Measurements from ENCODE around the gene ULBP2. TPM values are rescaled to one million over a fixed set of nuclear protein-coding genes. Genes with fewer than 3 reads are reported as not detected.

ULBP2 gene
- total RNA-seq, result 0.99 and 2.5 TPM in 2 replicates

GRCh38 chr6:149941583-149942460 is at the start of gene ULBP2:
Gene ULBP2, plus strand, starts transcription at chr6:149942014. Its CDS starts 59 bp downstream, at chr6:149942073.

GRCh38 chr6:149897855-149898744 is 43.7 kb upstream of the ULBP2 start, which contains the start of gene RAET1E:
Gene RAET1E, minus strand, starts transcription at chr6:149898113. Its CDS starts 7,212 bp downstream, at chr6:149890901.

GRCh38 chr6:149922642-149923326 is 19.0 kb upstream of the ULBP2 start, which contains the start of gene RAET1G:
Gene RAET1G, minus strand, starts transcription at chr6:149923121. Its CDS starts 111 bp downstream, at chr6:149923010.

GRCh38 chr6:149963462-149964307 is 21.9 kb downstream of the ULBP2 start, which contains the start of gene ULBP1:
Gene ULBP1, plus strand, starts transcription at chr6:149963943. Its CDS starts 107 bp downstream, at chr6:149964050.

Other genes with a start within 250 kb of the ULBP2 start
- gene LATS1, start 223.9 kb upstream of the ULBP2 start, total RNA-seq, result 8.8 and 11.1 TPM in 2 replicates
- gene NUP43, start 195.5 kb upstream of the ULBP2 start, total RNA-seq, result 16.9 and 31.1 TPM in 2 replicates
- 96.8 and 230 TPM in 2 replicates for gene PCMT1, start 192.3 kb upstream of the ULBP2 start, total RNA-seq
- gene LRP11, start 77.7 kb upstream of the ULBP2 start, total RNA-seq, result 125 and 158 TPM in 2 replicates
- gene RAET1E, start 43.9 kb upstream of the ULBP2 start, total RNA-seq, result 2.2 and 4.8 TPM in 2 replicates
- 5.7 and 5.8 TPM in 2 replicates for gene RAET1G, start 18.9 kb upstream of the ULBP2 start, total RNA-seq
- 0.44 and 0.50 TPM in 2 replicates for gene ULBP1, start 21.9 kb downstream of the ULBP2 start, total RNA-seq
- not detected in 2 replicates for gene RAET1L, start 83.5 kb downstream of the ULBP2 start, total RNA-seq
- gene ULBP3, start 127.1 kb downstream of the ULBP2 start, total RNA-seq, result 12.6 and 28.4 TPM in 2 replicates
- gene PPP1R14C, start 201.0 kb downstream of the ULBP2 start, total RNA-seq, result 0.29 and 0.33 TPM in 2 replicates

All from smooth muscle cell of trachea (primary cell).